Prostate gland (tissue), 2 donors: Measurements from ENCODE around the gene CMTM1.

Source experiments
- CTCF ChIP-seq, 4 experiments: fragments of 200-600 bp in 2 of 4; fragments of 450-650 bp in 2 of 4; sonication (generic) in 2 of 4; IDR thresholded peaks; 1 replicate in 3 of 4; 2 replicates in 1 of 4; pipeline ENCODE4 v1.5.1; 2016 to 2019; ENCODE audit warnings: antibody characterized with exemption in 4 of 4, mild to moderate bottlenecking in 2 of 4, moderate library complexity in 2 of 4
- POLR2A ChIP-seq: fragments of 450-650 bp; IDR thresholded peaks from one replicate; pipeline ENCODE4 v1.6.1; 2016; ENCODE audit warnings: antibody characterized with exemption, mild to moderate bottlenecking
- POLR2AphosphoS5 ChIP-seq: sonication (generic); formaldehyde crosslinking; IDR thresholded peaks from one replicate; pipeline ENCODE4 v1.6.1; 2017; ENCODE audit warnings: antibody characterized with exemption

DNA sequence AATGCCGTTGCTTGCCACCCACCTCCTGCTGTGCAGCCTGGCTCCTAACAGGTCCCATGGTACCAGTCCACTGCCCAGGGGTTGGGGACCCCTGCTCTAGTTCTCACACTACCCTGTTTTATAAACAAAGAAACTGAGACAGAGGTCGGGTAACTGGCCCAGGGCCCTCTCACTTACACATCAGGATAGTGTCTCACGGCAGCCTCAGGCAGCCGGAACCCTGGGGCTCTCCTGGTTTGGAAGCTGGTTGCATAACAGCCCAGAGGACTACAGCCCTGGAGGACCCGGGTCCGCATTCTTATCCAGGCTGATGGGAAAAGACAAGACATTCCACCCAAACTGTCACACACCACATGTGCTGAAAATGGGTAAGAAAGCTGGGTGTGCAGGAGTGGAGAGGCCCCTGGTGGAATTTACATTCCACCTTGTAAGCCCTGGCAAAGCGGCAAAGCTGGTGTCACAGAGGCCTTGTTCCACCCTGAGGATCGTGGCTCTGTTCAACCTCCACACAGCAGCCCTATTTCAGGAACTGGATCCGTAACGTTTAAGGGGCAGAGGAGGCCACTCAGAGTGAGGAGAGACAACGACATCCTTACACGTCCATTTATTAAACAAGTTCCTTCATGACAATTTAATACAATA, 48.0 kb downstream of the CMTM1 start:
- TF ChIP-seq CTCF (IDR thresholded peaks at IDR 0.05) (no peak), POLR2AphosphoS5 (no peak), POLR2A (no peak)
